Measurements from ENCODE around the gene TOM1.

Gene TOM1

GRCh38 chr22:35313311-35314121, 13.8 kb downstream of the TOM1 start:
- TF ChIP-seq POLR2A (IDR thresholded peaks at IDR 0.05; ENCODE audit: extremely low read depth, insufficient read length) (no peak), MYC (IDR thresholded peaks at IDR 0.05; ENCODE audit: low read depth, low read length) (no peak)
- TF ChIP-seq, protein P1, sequence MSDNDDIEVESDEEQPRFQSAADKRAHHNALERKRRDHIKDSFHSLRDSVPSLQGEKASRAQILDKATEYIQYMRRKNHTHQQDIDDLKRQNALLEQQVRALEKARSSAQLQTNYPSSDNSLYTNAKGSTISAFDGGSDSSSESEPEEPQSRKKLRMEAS (IDR thresholded peaks at IDR 0.05; ENCODE audit: low read depth, low read length) = no peak
- TF ChIP-seq, protein P2, sequence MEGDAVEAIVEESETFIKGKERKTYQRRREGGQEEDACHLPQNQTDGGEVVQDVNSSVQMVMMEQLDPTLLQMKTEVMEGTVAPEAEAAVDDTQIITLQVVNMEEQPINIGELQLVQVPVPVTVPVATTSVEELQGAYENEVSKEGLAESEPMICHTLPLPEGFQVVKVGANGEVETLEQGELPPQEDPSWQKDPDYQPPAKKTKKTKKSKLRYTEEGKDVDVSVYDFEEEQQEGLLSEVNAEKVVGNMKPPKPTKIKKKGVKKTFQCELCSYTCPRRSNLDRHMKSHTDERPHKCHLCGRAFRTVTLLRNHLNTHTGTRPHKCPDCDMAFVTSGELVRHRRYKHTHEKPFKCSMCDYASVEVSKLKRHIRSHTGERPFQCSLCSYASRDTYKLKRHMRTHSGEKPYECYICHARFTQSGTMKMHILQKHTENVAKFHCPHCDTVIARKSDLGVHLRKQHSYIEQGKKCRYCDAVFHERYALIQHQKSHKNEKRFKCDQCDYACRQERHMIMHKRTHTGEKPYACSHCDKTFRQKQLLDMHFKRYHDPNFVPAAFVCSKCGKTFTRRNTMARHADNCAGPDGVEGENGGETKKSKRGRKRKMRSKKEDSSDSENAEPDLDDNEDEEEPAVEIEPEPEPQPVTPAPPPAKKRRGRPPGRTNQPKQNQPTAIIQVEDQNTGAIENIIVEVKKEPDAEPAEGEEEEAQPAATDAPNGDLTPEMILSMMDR (IDR thresholded peaks at IDR 0.05; ENCODE audit: low read depth, low read length) = no peak
- no peak for DNase-seq (ENCODE audit: low read depth)
- no peak overlapping the region for H3K4me3 ChIP-seq (ENCODE audit: low read depth, low read length)

GRCh38 chr22:35314161-35314942, 14.7 kb downstream of the TOM1 start:
- no peak overlapping the region for H3K4me3 ChIP-seq (ENCODE audit: low read depth, low read length)
- DNase-seq (ENCODE audit: low read depth) = no peak
- TF ChIP-seq POLR2A (IDR thresholded peaks at IDR 0.05; ENCODE audit: extremely low read depth, insufficient read length) = no peak

- no peak overlapping the region for H3K4me3 ChIP-seq (ENCODE audit: low read depth, low read length)
- TF ChIP-seq MYC (IDR thresholded peaks at IDR 0.05; ENCODE audit: low read depth, low read length) (no peak), POLR2A (IDR thresholded peaks at IDR 0.05; ENCODE audit: extremely low read depth, insufficient read length) (no peak)
- TF ChIP-seq, protein P1 (IDR thresholded peaks at IDR 0.05; ENCODE audit: low read depth, low read length) = no peak
- TF ChIP-seq, protein P2 (IDR thresholded peaks at IDR 0.05; ENCODE audit: low read depth, low read length) = no peak
- no peak for DNase-seq (ENCODE audit: low read depth)
These were observed 15.6 kb downstream of the TOM1 start for GRCh38 chr22:35315141-35315854.

- no peak for DNase-seq (ENCODE audit: low read depth)
- H3K4me3 ChIP-seq (ENCODE audit: low read depth, low read length) = no peak overlapping the region
- TF ChIP-seq POLR2A (IDR thresholded peaks at IDR 0.05; ENCODE audit: extremely low read depth, insufficient read length) = no peak
- TF ChIP-seq, protein P2 (IDR thresholded peaks at IDR 0.05; ENCODE audit: low read depth, low read length) = no peak
- TF ChIP-seq, protein P1 (IDR thresholded peaks at IDR 0.05; ENCODE audit: low read depth, low read length) = no peak
- no peak for TF ChIP-seq MYC (IDR thresholded peaks at IDR 0.05; ENCODE audit: low read depth, low read length)
These were observed 16.4 kb downstream of the TOM1 start for GRCh38 chr22:35315855-35316745.

DNA sequence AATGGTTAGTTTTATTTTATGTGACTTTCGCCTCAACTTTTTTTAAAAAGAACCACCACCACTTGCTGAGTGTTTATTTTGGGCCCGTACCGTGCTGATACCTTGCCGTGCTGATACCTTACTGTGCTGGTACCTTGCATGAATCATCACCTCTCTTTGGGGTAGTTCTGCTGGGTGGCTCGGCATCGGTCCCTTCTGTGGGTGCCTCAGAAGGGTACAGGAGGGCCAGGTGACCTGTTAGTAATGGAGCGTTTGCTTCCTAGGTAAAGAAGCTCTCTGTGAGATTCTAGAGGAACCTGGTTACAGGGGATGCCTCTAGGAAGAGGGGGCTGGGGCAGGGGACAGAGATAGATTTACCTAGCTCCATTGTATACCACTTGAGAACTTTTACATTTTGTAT, 17.1 kb downstream of the TOM1 start:
- TF ChIP-seq, protein P2 (IDR thresholded peaks at IDR 0.05; ENCODE audit: low read depth, low read length) = no peak
- TF ChIP-seq, protein P1 (IDR thresholded peaks at IDR 0.05; ENCODE audit: low read depth, low read length) = no peak
- TF ChIP-seq MYC (IDR thresholded peaks at IDR 0.05; ENCODE audit: low read depth, low read length) (no peak), POLR2A (IDR thresholded peaks at IDR 0.05; ENCODE audit: extremely low read depth, insufficient read length) (no peak)
- no peak overlapping the region for H3K4me3 ChIP-seq (ENCODE audit: low read depth, low read length)
- DNase-seq (ENCODE audit: low read depth) = no peak
